Islet of Langerhans (tissue), 1 donor: ENCODE measurements around the gene HMCN2.
"Not testable (repeated sequence)": the region's sequence is repeated elsewhere in the genome, so short reads cannot be mapped to it uniquely, and the experiment has no call there.

Experiments
- FAIRE-seq: peaks from one replicate; lab custom pipeline; 2011; peaks lifted over from hg19 to GRCh38; lab: Jason Lieb, UNC

HMCN2 gene

GRCh38 chr9:130394814-130395470 is 129.4 kb downstream of the HMCN2 start:
- no peak for FAIRE-seq

GRCh38 chr9:130395810-130396435 is 130.4 kb downstream of the HMCN2 start:
- FAIRE-seq: no peak

- FAIRE-seq: no peak
These were observed 131.0 kb downstream of the HMCN2 start for GRCh38 chr9:130396581-130396980.

- FAIRE-seq: no peak
These were observed 133.1 kb downstream of the HMCN2 start for GRCh38 chr9:130398487-130399240.

- FAIRE-seq: no peak
These were observed 134.2 kb downstream of the HMCN2 start for GRCh38 chr9:130399768-130400167.

GRCh38 chr9:130400870-130401269 is 135.3 kb downstream of the HMCN2 start:
- no peak for FAIRE-seq

- FAIRE-seq: not testable (repeated sequence)
These were observed 136.2 kb downstream of the HMCN2 start for GRCh38 chr9:130401742-130402141.

GRCh38 chr9:130402243-130402642 is 136.7 kb downstream of the HMCN2 start:
- FAIRE-seq: no peak

- no peak for FAIRE-seq
These were observed 137.3 kb downstream of the HMCN2 start for GRCh38 chr9:130402645-130403440.

GRCh38 chr9:130405657-130406257 is 140.2 kb downstream of the HMCN2 start:
- no peak for FAIRE-seq

- no peak for FAIRE-seq
These were observed 140.8 kb downstream of the HMCN2 start for GRCh38 chr9:130406278-130406895.

- no peak for FAIRE-seq
These were observed 142.5 kb downstream of the HMCN2 start for GRCh38 chr9:130407916-130408663.

GRCh38 chr9:130408669-130409068 is 143.1 kb downstream of the HMCN2 start:
- FAIRE-seq: no peak

- no peak for FAIRE-seq
These were observed 143.7 kb downstream of the HMCN2 start for GRCh38 chr9:130409246-130409645.

- FAIRE-seq: no peak
These were observed 144.9 kb downstream of the HMCN2 start for GRCh38 chr9:130410443-130410842.

- no peak for FAIRE-seq
These were observed 146.0 kb downstream of the HMCN2 start for GRCh38 chr9:130411566-130411915.

GRCh38 chr9:130414081-130414731 is 148.6 kb downstream of the HMCN2 start:
- no peak for FAIRE-seq

GRCh38 chr9:130414910-130415746 is 149.6 kb downstream of the HMCN2 start:
- FAIRE-seq: no peak

GRCh38 chr9:130417602-130418001 is 152.0 kb downstream of the HMCN2 start:
- no peak for FAIRE-seq

- FAIRE-seq: no peak
These were observed 153.2 kb downstream of the HMCN2 start for GRCh38 chr9:130418776-130419175.
